ENCODE results near the gene AHRR. TPM values are rescaled to one million over a fixed set of nuclear protein-coding genes. Genes with fewer than 3 reads are reported as not detected.

Gene AHRR
- total and polyA plus RNA-seq, 10 of the 15 experiments (the other 5 are each of a cell fraction or from before 2014, with no cell fraction given) = 0.90 to 35.2 (median 19.2) TPM

DNA sequence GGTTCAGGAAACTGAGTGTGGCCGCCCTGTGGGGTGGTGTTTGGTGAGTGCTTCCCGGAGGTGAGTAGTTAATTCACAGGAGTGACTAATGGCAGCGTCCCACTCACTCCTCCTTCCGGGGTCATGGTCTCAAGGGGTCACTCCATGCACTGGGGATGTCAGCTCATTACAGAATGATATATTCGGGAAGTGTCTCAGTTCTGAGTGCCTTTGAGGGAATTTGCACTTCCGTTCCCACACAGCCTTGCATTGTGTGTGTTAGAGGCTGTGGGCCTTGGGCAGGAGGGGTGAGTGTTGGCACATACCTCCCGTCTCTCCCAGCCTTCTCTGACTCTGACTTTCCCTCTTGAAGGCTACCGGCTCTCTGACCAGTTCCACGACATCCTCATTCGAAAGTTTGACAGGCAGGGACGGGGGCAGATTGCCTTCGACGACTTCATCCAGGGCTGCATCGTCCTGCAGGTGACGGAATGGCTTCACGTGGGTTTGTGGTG lies 10.5 kb upstream of the AHRR start:
- no peaks in the 10 kb centered on the region for H3K9me3 ChIP-seq (replicated peaks; ENCODE audit: control insufficient read depth, insufficient read depth, low read length)
- DNase-seq (ENCODE audit: low read depth, low spot score) (no peak), ATAC-seq (no peak), FAIRE-seq (no peak)
- intact Hi-C loops (cut with micrococcal nuclease; ENCODE audit: unreplicated experiment) (loop anchor here (10.0 kb wide), 2 partner anchors 234 to 344 kb away; no protein-coding TSS in a partner anchor), in situ Hi-C loops (cut with MboI) (loop anchor here (5.0 kb wide), 1 partner anchor 576 kb away; no protein-coding TSS in a partner anchor)
- no peak overlapping the region for H3K27ac ChIP-seq (ENCODE audit: control insufficient read depth, insufficient read depth)
- CTCF ChIA-PET = no interaction called here
- no peak overlapping the region for H3K4me3 ChIP-seq
- RAD21 ChIA-PET (ENCODE audit: unreplicated experiment) = no interaction called here
- no peaks in the 10 kb centered on the region for H3K4me1 ChIP-seq (ENCODE audit: control insufficient read depth, insufficient read depth, low read length)
- POLR2A ChIA-PET = no interaction called here
- no peak overlapping the region for H3K9ac ChIP-seq (ENCODE audit: control insufficient read depth, insufficient read depth, low read length)
- no peak overlapping the region for H2AFZ ChIP-seq (ENCODE audit: control insufficient read depth, low read depth, low read length)
- no peaks in the 10 kb centered on the region; the same call in 1 of the 2 replicates for H4K20me1 ChIP-seq (ENCODE audit: control insufficient read depth, insufficient read depth)
- H3K79me2 ChIP-seq (ENCODE audit: control insufficient read depth, insufficient read depth, low read length) = no peaks in the 10 kb centered on the region; the same call in 1 of the 2 replicates
- peaks cover 25 to 41% of the 10 kb centered on the region in 2 experiments for H3K36me3 ChIP-seq (ENCODE audit: control insufficient read depth in 2 of 2, insufficient read depth in 2 of 2, low read length in 1 of 2)
- BruUV-seq (replicated peaks) = no TSS peak
- WGBS (ENCODE audit: insufficient coverage, insufficient replicate concordance, low lambda C conversion rate, missing lambda C conversion rate) = 81% methylated on average over 16 of the region's 16 CpGs
- H3K4me2 ChIP-seq (ENCODE audit: control insufficient read depth, insufficient read depth) = no peak overlapping the region
- H3K27me3 ChIP-seq (replicated peaks in 1 of 2; ENCODE audit: control insufficient read depth in 2 of 2, insufficient read depth in 2 of 2, low read length in 1 of 2) = no peaks in the 10 kb centered on the region
- SMC1A ChIA-PET (ENCODE audit: uncharacterized antibody, unreplicated experiment) = no interaction called here
- TF ChIP-seq, protein P1, sequence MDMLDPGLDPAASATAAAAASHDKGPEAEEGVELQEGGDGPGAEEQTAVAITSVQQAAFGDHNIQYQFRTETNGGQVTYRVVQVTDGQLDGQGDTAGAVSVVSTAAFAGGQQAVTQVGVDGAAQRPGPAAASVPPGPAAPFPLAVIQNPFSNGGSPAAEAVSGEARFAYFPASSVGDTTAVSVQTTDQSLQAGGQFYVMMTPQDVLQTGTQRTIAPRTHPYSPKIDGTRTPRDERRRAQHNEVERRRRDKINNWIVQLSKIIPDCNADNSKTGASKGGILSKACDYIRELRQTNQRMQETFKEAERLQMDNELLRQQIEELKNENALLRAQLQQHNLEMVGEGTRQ (IDR thresholded peaks at IDR 0.05; ENCODE audit: borderline replicate concordance, low read depth, low read length) = no peak
- TF ChIP-seq HDGF (IDR thresholded peaks at IDR 0.05) = no peak
- no peak for TF ChIP-seq EZH2 (IDR thresholded peaks at IDR 0.05; ENCODE audit: borderline replicate concordance, control insufficient read depth, low read depth, low read length)
- TF ChIP-seq, protein P2, sequence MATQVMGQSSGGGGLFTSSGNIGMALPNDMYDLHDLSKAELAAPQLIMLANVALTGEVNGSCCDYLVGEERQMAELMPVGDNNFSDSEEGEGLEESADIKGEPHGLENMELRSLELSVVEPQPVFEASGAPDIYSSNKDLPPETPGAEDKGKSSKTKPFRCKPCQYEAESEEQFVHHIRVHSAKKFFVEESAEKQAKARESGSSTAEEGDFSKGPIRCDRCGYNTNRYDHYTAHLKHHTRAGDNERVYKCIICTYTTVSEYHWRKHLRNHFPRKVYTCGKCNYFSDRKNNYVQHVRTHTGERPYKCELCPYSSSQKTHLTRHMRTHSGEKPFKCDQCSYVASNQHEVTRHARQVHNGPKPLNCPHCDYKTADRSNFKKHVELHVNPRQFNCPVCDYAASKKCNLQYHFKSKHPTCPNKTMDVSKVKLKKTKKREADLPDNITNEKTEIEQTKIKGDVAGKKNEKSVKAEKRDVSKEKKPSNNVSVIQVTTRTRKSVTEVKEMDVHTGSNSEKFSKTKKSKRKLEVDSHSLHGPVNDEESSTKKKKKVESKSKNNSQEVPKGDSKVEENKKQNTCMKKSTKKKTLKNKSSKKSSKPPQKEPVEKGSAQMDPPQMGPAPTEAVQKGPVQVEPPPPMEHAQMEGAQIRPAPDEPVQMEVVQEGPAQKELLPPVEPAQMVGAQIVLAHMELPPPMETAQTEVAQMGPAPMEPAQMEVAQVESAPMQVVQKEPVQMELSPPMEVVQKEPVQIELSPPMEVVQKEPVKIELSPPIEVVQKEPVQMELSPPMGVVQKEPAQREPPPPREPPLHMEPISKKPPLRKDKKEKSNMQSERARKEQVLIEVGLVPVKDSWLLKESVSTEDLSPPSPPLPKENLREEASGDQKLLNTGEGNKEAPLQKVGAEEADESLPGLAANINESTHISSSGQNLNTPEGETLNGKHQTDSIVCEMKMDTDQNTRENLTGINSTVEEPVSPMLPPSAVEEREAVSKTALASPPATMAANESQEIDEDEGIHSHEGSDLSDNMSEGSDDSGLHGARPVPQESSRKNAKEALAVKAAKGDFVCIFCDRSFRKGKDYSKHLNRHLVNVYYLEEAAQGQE (IDR thresholded peaks at IDR 0.05; ENCODE audit: low read depth, low read length) = no peak
- TF ChIP-seq, protein P3, sequence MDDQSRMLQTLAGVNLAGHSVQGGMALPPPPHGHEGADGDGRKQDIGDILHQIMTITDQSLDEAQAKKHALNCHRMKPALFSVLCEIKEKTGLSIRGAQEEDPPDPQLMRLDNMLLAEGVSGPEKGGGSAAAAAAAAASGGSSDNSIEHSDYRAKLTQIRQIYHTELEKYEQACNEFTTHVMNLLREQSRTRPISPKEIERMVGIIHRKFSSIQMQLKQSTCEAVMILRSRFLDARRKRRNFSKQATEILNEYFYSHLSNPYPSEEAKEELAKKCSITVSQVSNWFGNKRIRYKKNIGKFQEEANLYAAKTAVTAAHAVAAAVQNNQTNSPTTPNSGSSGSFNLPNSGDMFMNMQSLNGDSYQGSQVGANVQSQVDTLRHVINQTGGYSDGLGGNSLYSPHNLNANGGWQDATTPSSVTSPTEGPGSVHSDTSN (IDR thresholded peaks at IDR 0.05; ENCODE audit: insufficient replicate concordance, low read depth, low read length) = no peak
- TF ChIP-seq, protein P4, sequence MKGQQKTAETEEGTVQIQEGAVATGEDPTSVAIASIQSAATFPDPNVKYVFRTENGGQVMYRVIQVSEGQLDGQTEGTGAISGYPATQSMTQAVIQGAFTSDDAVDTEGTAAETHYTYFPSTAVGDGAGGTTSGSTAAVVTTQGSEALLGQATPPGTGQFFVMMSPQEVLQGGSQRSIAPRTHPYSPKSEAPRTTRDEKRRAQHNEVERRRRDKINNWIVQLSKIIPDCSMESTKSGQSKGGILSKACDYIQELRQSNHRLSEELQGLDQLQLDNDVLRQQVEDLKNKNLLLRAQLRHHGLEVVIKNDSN (IDR thresholded peaks at IDR 0.05; ENCODE audit: borderline replicate concordance, extremely low read length, insufficient read depth, low read depth, low read length) = no peak
- TF ChIP-seq MTA2 (IDR thresholded peaks at IDR 0.05; ENCODE audit: low read depth) = no peak
- no peak for TF ChIP-seq STAT1 (conservative IDR thresholded peaks at IDR 0.05)
- no peak for TF ChIP-seq ZNF384 (IDR thresholded peaks at IDR 0.05; ENCODE audit: borderline replicate concordance, low read depth, low read length)
- TF ChIP-seq ASH2L (IDR thresholded peaks at IDR 0.05; ENCODE audit: borderline replicate concordance, low read depth) = no peak
- no peak for TF ChIP-seq PAX8 (IDR thresholded peaks at IDR 0.05)
- TF ChIP-seq SMC3 (IDR thresholded peaks at IDR 0.05; ENCODE audit: borderline replicate concordance, low read length) = no peak
- TF ChIP-seq, protein P5, sequence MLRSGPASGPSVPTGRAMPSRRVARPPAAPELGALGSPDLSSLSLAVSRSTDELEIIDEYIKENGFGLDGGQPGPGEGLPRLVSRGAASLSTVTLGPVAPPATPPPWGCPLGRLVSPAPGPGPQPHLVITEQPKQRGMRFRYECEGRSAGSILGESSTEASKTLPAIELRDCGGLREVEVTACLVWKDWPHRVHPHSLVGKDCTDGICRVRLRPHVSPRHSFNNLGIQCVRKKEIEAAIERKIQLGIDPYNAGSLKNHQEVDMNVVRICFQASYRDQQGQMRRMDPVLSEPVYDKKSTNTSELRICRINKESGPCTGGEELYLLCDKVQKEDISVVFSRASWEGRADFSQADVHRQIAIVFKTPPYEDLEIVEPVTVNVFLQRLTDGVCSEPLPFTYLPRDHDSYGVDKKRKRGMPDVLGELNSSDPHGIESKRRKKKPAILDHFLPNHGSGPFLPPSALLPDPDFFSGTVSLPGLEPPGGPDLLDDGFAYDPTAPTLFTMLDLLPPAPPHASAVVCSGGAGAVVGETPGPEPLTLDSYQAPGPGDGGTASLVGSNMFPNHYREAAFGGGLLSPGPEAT (IDR thresholded peaks at IDR 0.05; ENCODE audit: low read depth) = no peak
- TF ChIP-seq ZNF274 (IDR thresholded peaks at IDR 0.05; ENCODE audit: insufficient read depth, insufficient read length) = no peak

All from GM12878 (cell line).